ENCODE measurements around the gene DLL1.

DNA sequence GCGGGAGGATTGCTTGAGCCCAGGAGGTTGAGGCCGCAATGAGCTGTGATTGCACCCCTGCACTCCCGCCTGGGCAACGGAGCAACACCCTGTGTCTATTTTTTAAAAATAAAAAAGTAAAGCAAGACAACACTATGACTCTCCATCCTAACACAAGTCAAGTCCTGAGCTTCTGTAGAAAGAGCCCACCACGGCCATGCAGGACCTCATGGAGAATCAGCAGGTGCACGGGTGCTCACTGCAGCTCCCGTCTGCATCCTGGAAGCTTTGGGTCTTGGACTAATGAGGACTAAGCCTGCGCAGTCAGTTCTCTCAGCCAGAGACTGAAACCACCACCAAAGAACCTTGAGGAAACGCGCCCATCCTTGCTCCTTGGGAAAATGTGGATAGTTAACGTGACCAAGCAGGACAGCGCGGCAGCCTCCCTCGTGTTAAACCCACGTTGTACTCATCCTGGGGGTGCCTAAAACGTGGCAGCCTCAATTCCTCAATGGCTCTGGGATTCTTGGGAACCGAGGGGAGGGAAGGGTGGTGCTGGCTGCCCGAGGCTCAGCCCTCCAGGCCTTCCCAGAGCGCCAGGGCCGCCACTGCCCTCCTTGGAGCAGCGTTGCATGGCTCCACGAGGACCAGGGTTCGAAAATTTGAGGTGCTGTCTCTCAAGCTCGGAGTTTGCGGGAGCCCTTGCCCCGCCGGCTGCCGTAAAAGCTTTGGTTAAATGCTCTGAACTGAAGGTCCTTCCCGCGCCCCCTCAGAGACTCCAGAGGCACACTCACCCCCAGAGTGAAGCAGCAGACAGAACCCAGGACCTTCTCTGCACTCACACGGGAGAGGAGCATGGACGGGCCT is 29.0 kb downstream of the DLL1 start:
- no peak for TF ChIP-seq POLR2A (IDR thresholded peaks at IDR 0.05)
- TF ChIP-seq POLR2AphosphoS5 (IDR thresholded peaks at IDR 0.05): no peak
- TF ChIP-seq, protein P1, sequence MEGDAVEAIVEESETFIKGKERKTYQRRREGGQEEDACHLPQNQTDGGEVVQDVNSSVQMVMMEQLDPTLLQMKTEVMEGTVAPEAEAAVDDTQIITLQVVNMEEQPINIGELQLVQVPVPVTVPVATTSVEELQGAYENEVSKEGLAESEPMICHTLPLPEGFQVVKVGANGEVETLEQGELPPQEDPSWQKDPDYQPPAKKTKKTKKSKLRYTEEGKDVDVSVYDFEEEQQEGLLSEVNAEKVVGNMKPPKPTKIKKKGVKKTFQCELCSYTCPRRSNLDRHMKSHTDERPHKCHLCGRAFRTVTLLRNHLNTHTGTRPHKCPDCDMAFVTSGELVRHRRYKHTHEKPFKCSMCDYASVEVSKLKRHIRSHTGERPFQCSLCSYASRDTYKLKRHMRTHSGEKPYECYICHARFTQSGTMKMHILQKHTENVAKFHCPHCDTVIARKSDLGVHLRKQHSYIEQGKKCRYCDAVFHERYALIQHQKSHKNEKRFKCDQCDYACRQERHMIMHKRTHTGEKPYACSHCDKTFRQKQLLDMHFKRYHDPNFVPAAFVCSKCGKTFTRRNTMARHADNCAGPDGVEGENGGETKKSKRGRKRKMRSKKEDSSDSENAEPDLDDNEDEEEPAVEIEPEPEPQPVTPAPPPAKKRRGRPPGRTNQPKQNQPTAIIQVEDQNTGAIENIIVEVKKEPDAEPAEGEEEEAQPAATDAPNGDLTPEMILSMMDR (IDR thresholded peaks at IDR 0.05): no peak

Data from suprapubic skin (tissue), 4 donors.